GM13977 (cell line): ENCODE data around the gene SLC35A5.
"Not testable (repeated sequence)": the region's sequence is repeated elsewhere in the genome, so short reads cannot be mapped to it uniquely, and the experiment has no call there.

Source experiments
- DNase-seq: peaks from one replicate; pipeline ENCODE4 v3.0.0; 2012; ENCODE audit warnings: low spot score
- in situ Hi-C: fragments of 300-500 bp; cut with MboI; formaldehyde crosslinking; loops from one replicate; pipeline ENCODE4 v1.12.0; 2022; ENCODE audit warnings: low sequenced_read_pairs, low pct_unique_long_range_greater_than_20kb, mixed read lengths, inconsistent platforms; ENCODE audit not compliant: unreplicated experiment
- TF ChIP-seq, protein P1 (sequence below): IDR thresholded peaks from 2 replicates; pipeline ENCODE4 v1.5.1; 2012; ENCODE audit warnings: mild to moderate bottlenecking, control low read depth; ENCODE audit not compliant: insufficient read depth; ENCODE audit errors: extremely low read depth, missing control alignments

SLC35A5 gene

GRCh38 chr3:112560307-112560706 is 1.5 kb upstream of the SLC35A5 start:
- in situ Hi-C loops = no loop called here
- DNase-seq = no peak
- TF ChIP-seq, protein P1, sequence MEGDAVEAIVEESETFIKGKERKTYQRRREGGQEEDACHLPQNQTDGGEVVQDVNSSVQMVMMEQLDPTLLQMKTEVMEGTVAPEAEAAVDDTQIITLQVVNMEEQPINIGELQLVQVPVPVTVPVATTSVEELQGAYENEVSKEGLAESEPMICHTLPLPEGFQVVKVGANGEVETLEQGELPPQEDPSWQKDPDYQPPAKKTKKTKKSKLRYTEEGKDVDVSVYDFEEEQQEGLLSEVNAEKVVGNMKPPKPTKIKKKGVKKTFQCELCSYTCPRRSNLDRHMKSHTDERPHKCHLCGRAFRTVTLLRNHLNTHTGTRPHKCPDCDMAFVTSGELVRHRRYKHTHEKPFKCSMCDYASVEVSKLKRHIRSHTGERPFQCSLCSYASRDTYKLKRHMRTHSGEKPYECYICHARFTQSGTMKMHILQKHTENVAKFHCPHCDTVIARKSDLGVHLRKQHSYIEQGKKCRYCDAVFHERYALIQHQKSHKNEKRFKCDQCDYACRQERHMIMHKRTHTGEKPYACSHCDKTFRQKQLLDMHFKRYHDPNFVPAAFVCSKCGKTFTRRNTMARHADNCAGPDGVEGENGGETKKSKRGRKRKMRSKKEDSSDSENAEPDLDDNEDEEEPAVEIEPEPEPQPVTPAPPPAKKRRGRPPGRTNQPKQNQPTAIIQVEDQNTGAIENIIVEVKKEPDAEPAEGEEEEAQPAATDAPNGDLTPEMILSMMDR = no peak

DNA sequence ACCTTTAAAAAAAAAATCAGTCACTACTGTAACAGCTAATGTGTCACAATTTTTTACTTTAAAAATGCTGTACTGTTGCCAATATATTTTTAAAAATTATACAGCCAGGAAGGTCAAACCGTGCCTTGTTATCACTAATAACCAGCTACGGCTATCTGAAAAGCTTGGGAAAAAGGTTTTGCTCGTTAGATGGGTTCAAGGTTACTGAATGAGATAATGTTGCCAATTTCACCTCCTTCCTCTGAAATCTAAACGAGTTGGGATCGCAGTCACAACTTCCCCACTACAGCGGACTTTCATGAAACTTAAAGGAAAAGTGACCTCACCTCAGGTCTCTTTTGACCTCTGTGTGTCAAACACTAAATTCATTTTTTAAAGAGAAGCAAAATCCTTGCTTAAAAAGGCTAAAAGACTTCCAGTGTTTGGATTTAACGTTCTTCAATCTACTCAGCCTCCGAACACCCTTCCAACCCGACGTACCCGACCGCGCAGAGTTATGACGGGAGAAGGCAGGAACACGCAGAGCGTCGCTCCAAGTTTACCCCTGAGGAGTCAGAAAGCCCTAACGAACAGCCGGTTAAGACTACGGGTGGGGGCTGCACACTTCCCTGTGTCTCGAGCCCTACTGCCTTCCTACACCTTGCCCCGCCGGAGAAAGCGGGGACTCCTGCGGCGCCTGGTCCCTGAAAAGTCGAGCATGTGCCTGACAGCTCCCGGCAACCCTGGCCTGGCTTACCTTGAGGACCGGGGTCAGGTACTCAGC is 943 bp upstream of the SLC35A5 start:
- in situ Hi-C loops = no loop called here
- peak; percentile 61 for DNase-seq
- TF ChIP-seq, protein P1 = no peak

- peak; percentile 75 for DNase-seq
- in situ Hi-C loops = no loop called here
- TF ChIP-seq, protein P1 = no peak
These were observed 436 bp upstream of the SLC35A5 start for GRCh38 chr3:112561484-112561733.

- DNase-seq, in situ Hi-C loops: not testable (repeated sequence)
These were observed 2.5 kb downstream of the SLC35A5 start for GRCh38 chr3:112564247-112564939.

DNA sequence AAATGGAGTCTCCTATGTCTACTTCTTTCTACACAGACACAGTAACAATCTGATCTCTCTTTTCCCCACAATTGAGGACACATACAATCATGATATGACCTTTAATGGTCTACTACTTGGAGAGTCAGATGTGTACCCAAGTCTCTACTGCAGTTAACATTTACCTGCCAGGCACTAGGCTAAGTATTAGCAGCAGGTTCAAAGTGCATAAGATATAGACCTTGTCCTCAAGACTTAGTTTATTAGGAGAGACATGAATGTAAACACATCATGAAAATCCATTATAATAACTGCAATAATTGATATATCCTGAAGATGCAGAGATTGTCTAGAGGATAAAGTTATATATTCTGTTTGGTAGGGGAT is 3.1 kb downstream of the SLC35A5 start:
- in situ Hi-C loops = no loop called here

GRCh38 chr3:112568642-112569041 is 6.8 kb downstream of the SLC35A5 start:
- in situ Hi-C loops = no loop called here
- no peak for DNase-seq
- TF ChIP-seq, protein P1 = no peak

More for the DNA sequence above, 3.1 kb downstream of the SLC35A5 start:
- TF ChIP-seq, protein P1 = no peak
- no peak for DNase-seq

DNA sequence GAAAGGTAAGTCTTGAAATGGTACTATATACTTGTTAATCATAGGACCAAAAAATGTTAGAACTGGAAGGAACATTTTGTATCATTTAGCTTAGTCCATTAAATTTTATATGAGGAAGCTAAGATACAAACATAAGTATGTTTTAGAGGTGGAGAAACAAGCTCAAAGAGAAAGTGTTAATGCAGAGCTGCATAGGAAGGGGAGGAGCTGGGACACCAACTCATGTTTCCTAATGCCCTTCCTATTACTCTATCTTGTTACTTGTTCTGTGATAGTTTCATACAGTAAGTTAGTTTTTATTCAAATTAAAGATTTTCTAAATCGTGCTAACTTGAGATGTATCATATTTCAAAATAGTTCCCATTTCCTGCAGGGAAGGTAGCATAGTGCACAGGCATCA is 7.4 kb downstream of the SLC35A5 start:
- DNase-seq = no peak
- TF ChIP-seq, protein P1 = no peak
- in situ Hi-C loops = no loop called here
